Transverse colon (tissue), 4 donors: ENCODE measurements around the gene CLDN18.

ENCODE experiments used
- CTCF ChIP-seq, 5 experiments: fragments of 200-600 bp in 3 of 5; fragments of 450-650 bp in 2 of 5; sonication (generic) in 3 of 5; IDR thresholded peaks; 1 replicate in 2 of 5; 2 replicates in 3 of 5; pipeline ENCODE4 v1.5.1; 2016 to 2017; ENCODE audit warnings: antibody characterized with exemption in 5 of 5, inconsistent platforms in 3 of 5, mild to moderate bottlenecking in 2 of 5, moderate library complexity in 1 of 5
- POLR2A ChIP-seq: fragments of 450-650 bp; IDR thresholded peaks from one replicate; pipeline ENCODE4 v1.6.1; 2016; ENCODE audit warnings: antibody characterized with exemption, mild to moderate bottlenecking, moderate library complexity
- POLR2AphosphoS5 ChIP-seq, 3 donors: sonication (generic); formaldehyde crosslinking; IDR thresholded peaks; one replicate each; pipeline ENCODE4 v1.6.1; 2016; ENCODE audit warnings: antibody characterized with exemption in 3 of 3

GRCh38 chr3:138078901-138079344, 69.0 kb downstream of the CLDN18 start:
- TF ChIP-seq CTCF (IDR thresholded peaks at IDR 0.05) (no peak), POLR2AphosphoS5 (IDR thresholded peaks at IDR 0.05) (no peak), POLR2A (no peak)
